OCI-LY3 (cell line): Measurements from ENCODE around the gene LIN54.

Experiments used
- CTCF ChIP-seq: fragments of 200-600, 300-600 bp; sonication (generic); IDR thresholded peaks from 2 replicates; pipeline ENCODE4 v1.5.1; 2014; ENCODE audit warnings: antibody characterized with exemption, low read length, low read depth
- EZH2phosphoT487 ChIP-seq: fragments of 200-600 bp; shearing (Covaris generic); IDR thresholded peaks from 2 replicates; pipeline ENCODE4 v1.6.1; 2018; ENCODE audit warnings: antibody characterized with exemption, mixed run types, low read depth

- no peak for TF ChIP-seq CTCF
- no peak for TF ChIP-seq EZH2phosphoT487
Observed at GRCh38 chr4:82969414-82969813, 41.2 kb downstream of the LIN54 start.
